Liver (tissue), 9 donors: ENCODE data around the gene MN1. TPM values are rescaled to one million over a fixed set of nuclear protein-coding genes. Genes with fewer than 3 reads are reported as not detected.

Experiments used
- DNase-seq: peaks from one replicate; pipeline ENCODE4 v3.0.0-alpha.2; 2017; ENCODE audit warnings: low spot score
- H3K27ac ChIP-seq, 2 donors: one replicate each; pipeline ENCODE4 v1.7.0; 2013; ENCODE audit warnings: inconsistent platforms in 2 of 2, low read length in 2 of 2, control low read depth in 1 of 2, low read depth in 1 of 2, mild to moderate bottlenecking in 1 of 2
- H3K27me3 ChIP-seq, 4 donors: one replicate each; pipeline versions ENCODE4 v1.6.1 to v1.7.0; 2013; ENCODE audit warnings: low read length in 3 of 4, inconsistent platforms in 1 of 4, mild to moderate bottlenecking in 1 of 4, moderate library complexity in 1 of 4; ENCODE audit not compliant: control insufficient read depth in 4 of 4, insufficient read depth in 4 of 4
- H3K36me3 ChIP-seq, 4 donors: one replicate each; pipeline versions ENCODE4 v1.6.1 to v1.7.0; 2013; ENCODE audit warnings: low read length in 3 of 4, mild to moderate bottlenecking in 3 of 4, low read depth in 1 of 4, moderate library complexity in 1 of 4; ENCODE audit not compliant: control insufficient read depth in 4 of 4, insufficient read depth in 3 of 4
- H3K4me1 ChIP-seq, 4 donors: one replicate each; pipeline versions ENCODE4 v1.6.1 to v1.7.0; 2013; ENCODE audit warnings: low read length in 3 of 4, mild to moderate bottlenecking in 3 of 4, moderate library complexity in 1 of 4; ENCODE audit not compliant: control insufficient read depth in 4 of 4, insufficient read depth in 4 of 4
- H3K4me3 ChIP-seq, 3 donors: one replicate each; pipeline versions ENCODE4 v1.6.1 to v1.7.0; 2013; ENCODE audit warnings: low read length in 3 of 3, control low read depth in 1 of 3, low read depth in 1 of 3, mild to moderate bottlenecking in 1 of 3
- H3K9ac ChIP-seq, 2 donors: one replicate each; pipeline ENCODE4 v1.7.0; 2013; ENCODE audit warnings: low read length in 2 of 2, mild to moderate bottlenecking in 2 of 2, moderate library complexity in 2 of 2, control low read depth in 1 of 2, low read depth in 1 of 2
- H3K9me3 ChIP-seq, 4 donors: one replicate each; pipeline versions ENCODE4 v1.6.1 to v1.7.0; 2013; ENCODE audit warnings: low read length in 3 of 4; ENCODE audit not compliant: control insufficient read depth in 4 of 4
- CTCF ChIP-seq: fragments of 150-350 bp; IDR thresholded peaks from 2 replicates; pipeline ENCODE4 v1.5.1; 2017; ENCODE audit warnings: improper control_type of control experiment, low read depth, low read length; ENCODE audit not compliant: missing input control
- EGR1 ChIP-seq, 2 donors: IDR thresholded peaks; 2 replicates each; pipeline ENCODE4 v1.6.1; 2016 to 2018; ENCODE audit warnings: antibody characterized with exemption in 2 of 2, low read depth in 2 of 2
- FOXA1 ChIP-seq: IDR thresholded peaks from 2 replicates; pipeline ENCODE4 v1.6.1; 2016; ENCODE audit warnings: antibody characterized with exemption
- FOXA2 ChIP-seq: IDR thresholded peaks from 2 replicates; pipeline ENCODE4 v1.6.1; 2016; ENCODE audit warnings: antibody characterized with exemption
- GABPA ChIP-seq, 2 donors: IDR thresholded peaks in 1 of 2; conservative IDR thresholded peaks in 1 of 2; 2 replicates each; pipeline ENCODE4 v1.6.1; 2016; ENCODE audit warnings: antibody characterized with exemption in 2 of 2, mild to moderate bottlenecking in 1 of 2, moderate library complexity in 1 of 2
- HNF4A ChIP-seq, 2 donors: conservative IDR thresholded peaks; 2 replicates each; pipeline ENCODE4 v1.6.1; 2016; ENCODE audit warnings: antibody characterized with exemption in 2 of 2, mild to moderate bottlenecking in 2 of 2
- HNF4G ChIP-seq: IDR thresholded peaks from 2 replicates; pipeline ENCODE4 v1.6.1; 2016; ENCODE audit warnings: antibody characterized with exemption
- JUND ChIP-seq, 2 donors: IDR thresholded peaks; 2 replicates each; pipeline ENCODE4 v1.6.1; 2016; ENCODE audit warnings: antibody characterized with exemption in 2 of 2
- MAX ChIP-seq: IDR thresholded peaks from 2 replicates; pipeline ENCODE4 v1.6.1; 2016; ENCODE audit warnings: antibody characterized with exemption
- RAD21 ChIP-seq, 2 donors: IDR thresholded peaks; 2 replicates each; pipeline ENCODE4 v1.6.1; 2016; ENCODE audit warnings: antibody characterized with exemption in 2 of 2, mild to moderate bottlenecking in 2 of 2
- REST ChIP-seq: IDR thresholded peaks from 2 replicates; pipeline ENCODE4 v1.6.1; 2016; ENCODE audit warnings: antibody characterized with exemption, mild to moderate bottlenecking
- SP1 ChIP-seq: IDR thresholded peaks from 2 replicates; pipeline ENCODE4 v1.6.1; 2018; ENCODE audit warnings: antibody characterized with exemption, mild to moderate bottlenecking
- TAF1 ChIP-seq: conservative IDR thresholded peaks from 2 replicates; pipeline ENCODE4 v1.6.1; 2016; ENCODE audit warnings: antibody characterized with exemption, mild to moderate bottlenecking
- YY1 ChIP-seq: IDR thresholded peaks from 2 replicates; pipeline ENCODE4 v1.6.1; 2016; ENCODE audit warnings: antibody characterized with exemption, mild to moderate bottlenecking
- ZBTB33 ChIP-seq: IDR thresholded peaks from 2 replicates; pipeline ENCODE4 v1.6.1; 2016; ENCODE audit warnings: antibody characterized with exemption
- WGBS: extraction: QIAGEN DNeasy Blood & Tissue Kit; methylation state at CpG from one replicate; pipeline ENCODE4 v1.1.7; 2013; 5-methylcytosine and 5-hydroxymethylcytosine counted together
- polyA plus RNA-seq, 2 donors: library from polyadenylated mRNA; stranded (reverse) in 1 of 2; unstranded in 1 of 2; fragments of 200-250 nt in 1 of 2; fragments of >200 nt in 1 of 2; fragmentation: Nextera tagmentation in 1 of 2; extraction: Ambion mirVana in 1 of 2; gene quantifications; one replicate each; pipeline versions ENCODE4 v1.2.1 to v1.2.3, GENCODE V29; 2013 to 2015
- total RNA-seq, 2 donors: library from RNA; depleted of rRNA; stranded (reverse); fragments of >200 nt; gene quantifications; one replicate each; pipeline ENCODE4 v1.2.3, GENCODE V29; 2014
- donor health status: healthy.
- donor health status: healthy.
- donor health status: healthy.
- donor health status: healthy.
- donor health status: healthy.

MN1 gene
- total and polyA plus RNA-seq, 4 donors, result 0.10 to 0.33 (median 0.21) TPM

- Histone ChIP-seq H3K9ac (no peak overlapping the region), H3K36me3 (no peaks in the 10 kb centered on the region), H3K4me1 (no peaks in the 10 kb centered on the region), H3K4me3 (no peak overlapping the region), H3K27me3 (peaks cover 0 to 12% (median 2%) of the 10 kb centered on the region in 4 donors), H3K9me3 (peaks cover 2 to 9% (median 7%) of the 10 kb centered on the region in 4 donors), H3K27ac (no peak overlapping the region)
- WGBS, result 81% methylated on average over 10 of the region's 10 CpGs
- no peak for DNase-seq
- TF ChIP-seq FOXA1 (no peak), HNF4A (conservative IDR thresholded peaks at IDR 0.05) (no peak), RAD21 (IDR thresholded peaks at IDR 0.05) (no peak), ZBTB33 (no peak), FOXA2 (no peak), MAX (no peak), TAF1 (no peak), GABPA (IDR thresholded peaks at IDR 0.05 in 1 of 2, conservative IDR thresholded peaks at IDR 0.05 in 1 of 2) (no peak)
Measured at GRCh38 chr22:27715106-27715505, 86.5 kb downstream of the MN1 start.

GRCh38 chr22:27714068-27714467 is 87.5 kb downstream of the MN1 start:
- H3K27ac ChIP-seq, result no peak overlapping the region
- no peak for DNase-seq
- H3K4me1 ChIP-seq, result no peaks in the 10 kb centered on the region
- peaks cover 2 to 9% (median 7%) of the 10 kb centered on the region in 4 donors for H3K9me3 ChIP-seq
- H3K27me3 ChIP-seq, result peaks cover 0 to 12% (median 2%) of the 10 kb centered on the region in 4 donors
- no peak overlapping the region for H3K9ac ChIP-seq
- 51% methylated on average over 6 of the region's 6 CpGs for WGBS
- no peak overlapping the region for H3K4me3 ChIP-seq
- no peaks in the 10 kb centered on the region for H3K36me3 ChIP-seq
- TF ChIP-seq FOXA2 (no peak), FOXA1 (no peak), CTCF (no peak), SP1 (no peak), TAF1 (no peak), REST (no peak), YY1 (no peak), RAD21 (IDR thresholded peaks at IDR 0.05) (no peak), JUND (IDR thresholded peaks at IDR 0.05) (no peak), HNF4G (no peak), EGR1 (IDR thresholded peaks at IDR 0.05; ENCODE audit: low read depth in 2 of 2) (no peak)
